Thoracic aorta (tissue), 2 donors: ENCODE measurements around the gene DIP2C. TPM values are rescaled to one million over a fixed set of nuclear protein-coding genes. Genes with fewer than 3 reads are reported as not detected.

Experiments used
- ATAC-seq: fragments of 150-250 bp; one replicate; pipeline ENCODE4 v1.8.0; 2017; ENCODE audit warnings: low read depth; ENCODE audit not compliant: insufficient number of reproducible peaks, low FRiP score
- DNase-seq: peaks from one replicate; pipeline ENCODE4 v3.0.0-alpha.2; 2020; ENCODE audit warnings: low spot score
- H3K27ac ChIP-seq, 2 donors: fragments of 200-600 bp; sonication (generic); 1 replicate in 1 of 2; 2 replicates in 1 of 2; pipeline ENCODE4 v1.5.1; 2016; ENCODE audit warnings: mild to moderate bottlenecking in 2 of 2, moderate library complexity in 2 of 2
- H3K27me3 ChIP-seq: fragments of 200-600 bp; sonication (generic); replicated peaks from 2 replicates; pipeline ENCODE4 v1.6.0; 2016; ENCODE audit warnings: mild to moderate bottlenecking; ENCODE audit not compliant: insufficient read depth
- H3K36me3 ChIP-seq: fragments of 200-600 bp; sonication (generic); one replicate; pipeline ENCODE4 v1.5.1; 2016
- H3K4me1 ChIP-seq, 2 donors: fragments of 200-600 bp; sonication (generic); 1 replicate in 1 of 2; 2 replicates in 1 of 2; pipeline versions ENCODE4 v1.5.1 to v1.6.0; 2016; ENCODE audit warnings: low read depth in 2 of 2, mild to moderate bottlenecking in 1 of 2; ENCODE audit not compliant: control insufficient read depth in 1 of 2
- H3K4me3 ChIP-seq: fragments of 200-600 bp; sonication (generic); 2 replicates; pipeline ENCODE4 v1.5.1; 2016; ENCODE audit warnings: mild to moderate bottlenecking
- H3K9me3 ChIP-seq: fragments of 200-600 bp; sonication (generic); 2 replicates; pipeline ENCODE4 v1.5.1; 2016
- CTCF ChIP-seq: fragments of 200-600 bp; sonication (generic); IDR thresholded peaks from one replicate; pipeline ENCODE4 v1.5.1; 2019; ENCODE audit warnings: antibody characterized with exemption
- total RNA-seq, 2 donors: library from RNA; depleted of rRNA; stranded (reverse); fragments of >200 nt; gene quantifications; one replicate each; pipeline versions ENCODE4 v1.1.0 to v1.2.3, GENCODE V29; 2016

Gene DIP2C
- total RNA-seq, 2 donors from 2014 or later, result 36.8 to 44.0 TPM

GRCh38 chr10:274866-275265 is 414.6 kb downstream of the DIP2C start:
- Histone ChIP-seq H3K9me3 (no peaks in the 10 kb centered on the region), H3K27me3 (no peaks in the 10 kb centered on the region), H3K4me1 (no peaks in the 10 kb centered on the region), H3K27ac (no peak overlapping the region), H3K36me3 (peaks cover 30% of the 10 kb centered on the region), H3K4me3 (no peak overlapping the region)
- DNase-seq, result no peak
- no peak for TF ChIP-seq CTCF
- ATAC-seq, result no peak

- no peaks in the 10 kb centered on the region for H3K4me1 ChIP-seq
Observed at GRCh38 chr10:273088-273487, 416.4 kb downstream of the DIP2C start.

GRCh38 chr10:271722-272121 is 417.7 kb downstream of the DIP2C start:
- Histone ChIP-seq H3K4me3 (no peak overlapping the region), H3K36me3 (peaks cover 15% of the 10 kb centered on the region), H3K4me1 (no peaks in the 10 kb centered on the region), H3K9me3 (no peaks in the 10 kb centered on the region), H3K27me3 (no peaks in the 10 kb centered on the region), H3K27ac (no peak overlapping the region)
- ATAC-seq (no peak), DNase-seq (no peak)
- no peak for TF ChIP-seq CTCF

More at GRCh38 chr10:273088-273487, 416.4 kb downstream of the DIP2C start:
- Histone ChIP-seq H3K27ac (no peak overlapping the region), H3K4me3 (no peak overlapping the region), H3K9me3 (no peaks in the 10 kb centered on the region), H3K27me3 (no peaks in the 10 kb centered on the region), H3K36me3 (peaks cover 21% of the 10 kb centered on the region)
- ATAC-seq (no peak), DNase-seq (no peak)
- no peak for TF ChIP-seq CTCF

- Histone ChIP-seq H3K27ac (no peak overlapping the region), H3K4me3 (no peak overlapping the region), H3K4me1 (no peaks in the 10 kb centered on the region), H3K9me3 (no peaks in the 10 kb centered on the region), H3K36me3 (peaks cover 15% of the 10 kb centered on the region), H3K27me3 (no peaks in the 10 kb centered on the region)
- ATAC-seq (no peak), DNase-seq (no peak)
- no peak for TF ChIP-seq CTCF
Observed at GRCh38 chr10:271201-271600, 418.3 kb downstream of the DIP2C start.

- TF ChIP-seq CTCF, result no peak
- Histone ChIP-seq H3K4me1 (no peaks in the 10 kb centered on the region), H3K27ac (no peak overlapping the region), H3K9me3 (no peaks in the 10 kb centered on the region), H3K27me3 (no peaks in the 10 kb centered on the region), H3K4me3 (no peak overlapping the region), H3K36me3 (peaks cover 3% of the 10 kb centered on the region)
- DNase-seq (no peak), ATAC-seq (no peak)
Observed at GRCh38 chr10:269440-270074, 419.9 kb downstream of the DIP2C start.
